Limb (tissue), 2 donors: ENCODE measurements around the gene PSMD9.
"Not testable (repeated sequence)": the region's sequence is repeated elsewhere in the genome, so short reads cannot be mapped to it uniquely, and the experiment has no call there.

Experiments used
- DNase-seq, 2 donors: peaks; one replicate each; pipeline ENCODE4 v3.0.0-alpha.2; 2016; ENCODE audit errors: extremely low spot score in 2 of 2

PSMD9 gene

GRCh38 chr12:121921066-121921465 lies 32.5 kb downstream of the PSMD9 start:
- DNase-seq, result no peak

- DNase-seq, result peak; percentile 13 to 42
Observed at GRCh38 chr12:121925358-121925695, 36.7 kb downstream of the PSMD9 start.

GRCh38 chr12:121926874-121927706 lies 38.5 kb downstream of the PSMD9 start:
- DNase-seq, result no peak

- no peak for DNase-seq
Observed at GRCh38 chr12:121927813-121928212, 39.2 kb downstream of the PSMD9 start.

- DNase-seq, result not testable (repeated sequence)
Observed at GRCh38 chr12:121929545-121929944, 41.0 kb downstream of the PSMD9 start.

GRCh38 chr12:121930862-121931261 lies 42.3 kb downstream of the PSMD9 start:
- DNase-seq, result no peak

GRCh38 chr12:121932176-121932536 lies 43.6 kb downstream of the PSMD9 start:
- DNase-seq, result no peak

GRCh38 chr12:121932914-121933521 lies 44.4 kb downstream of the PSMD9 start:
- no peak for DNase-seq

- no peak for DNase-seq
Observed at GRCh38 chr12:121933522-121934308, 45.1 kb downstream of the PSMD9 start.

GRCh38 chr12:121934309-121934664 lies 45.7 kb downstream of the PSMD9 start:
- DNase-seq, result no peak

- no peak for DNase-seq
Observed at GRCh38 chr12:121937654-121938053, 49.1 kb downstream of the PSMD9 start.

GRCh38 chr12:121939186-121939585 lies 50.6 kb downstream of the PSMD9 start:
- no peak for DNase-seq

- DNase-seq, result no peak
Observed at GRCh38 chr12:121939992-121940766, 51.6 kb downstream of the PSMD9 start.

GRCh38 chr12:121942145-121942718 lies 53.6 kb downstream of the PSMD9 start:
- DNase-seq, result no peak

- DNase-seq, result no peak
Observed at GRCh38 chr12:121943926-121944325, 55.3 kb downstream of the PSMD9 start.

- DNase-seq, result no peak
Observed at GRCh38 chr12:121946313-121947025, 57.9 kb downstream of the PSMD9 start.

GRCh38 chr12:121947981-121948380 lies 59.4 kb downstream of the PSMD9 start:
- DNase-seq, result no peak

- DNase-seq, result no peak
Observed at GRCh38 chr12:121949648-121950397, 61.2 kb downstream of the PSMD9 start.

GRCh38 chr12:121953117-121953692 lies 64.6 kb downstream of the PSMD9 start:
- DNase-seq, result no peak

- no peak for DNase-seq
Observed at GRCh38 chr12:121953695-121954094, 65.1 kb downstream of the PSMD9 start.
